GM21529 (cell line): Measurements from ENCODE around the gene TIMM50.

Experiments
- ATAC-seq: cut with Tn5 transposase; IDR thresholded peaks from one replicate; pipeline ENCODE4 v1.9.1; 2021; ENCODE audit not compliant: unreplicated experiment

Gene TIMM50

DNA sequence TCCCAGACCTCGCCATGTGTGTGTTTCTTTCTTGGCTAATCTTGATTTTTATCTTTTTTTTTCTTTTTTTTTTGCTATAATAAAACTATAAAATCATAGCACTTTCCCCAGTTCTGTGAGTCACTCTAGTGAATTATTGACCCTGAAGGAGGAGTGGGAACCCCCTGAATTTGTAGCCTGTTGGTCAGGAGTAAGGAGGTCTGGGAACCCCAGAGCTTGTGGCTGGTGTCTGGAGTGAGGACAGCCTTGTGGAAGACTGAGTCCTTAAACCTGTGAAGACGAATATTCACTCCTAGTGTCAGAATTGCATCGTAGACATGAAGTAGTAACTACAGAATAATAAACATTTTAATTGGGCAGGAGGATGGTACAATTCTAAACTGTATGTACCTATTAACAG is 44.6 kb downstream of the TIMM50 start:
- no peak for ATAC-seq

DNA sequence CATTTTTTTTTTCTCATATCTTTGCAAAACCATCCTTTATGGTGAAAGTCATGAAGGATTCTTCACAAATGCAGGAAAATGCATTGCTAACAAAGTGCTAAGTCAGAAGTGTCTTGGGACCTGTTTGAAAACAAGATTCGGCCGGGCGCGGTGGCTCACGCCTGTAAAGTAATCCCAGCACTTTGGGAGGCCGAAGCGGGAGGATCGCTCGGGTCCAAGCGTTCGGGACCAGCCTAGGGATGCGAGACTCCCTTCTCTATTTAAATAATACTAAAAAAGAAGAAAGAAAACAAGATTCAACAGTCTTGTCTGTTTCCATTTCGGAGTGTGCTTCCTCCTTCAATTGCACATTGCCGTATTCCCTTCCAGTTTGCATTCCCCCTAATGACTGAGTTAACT is 51.2 kb downstream of the TIMM50 start:
- no peak for ATAC-seq

DNA sequence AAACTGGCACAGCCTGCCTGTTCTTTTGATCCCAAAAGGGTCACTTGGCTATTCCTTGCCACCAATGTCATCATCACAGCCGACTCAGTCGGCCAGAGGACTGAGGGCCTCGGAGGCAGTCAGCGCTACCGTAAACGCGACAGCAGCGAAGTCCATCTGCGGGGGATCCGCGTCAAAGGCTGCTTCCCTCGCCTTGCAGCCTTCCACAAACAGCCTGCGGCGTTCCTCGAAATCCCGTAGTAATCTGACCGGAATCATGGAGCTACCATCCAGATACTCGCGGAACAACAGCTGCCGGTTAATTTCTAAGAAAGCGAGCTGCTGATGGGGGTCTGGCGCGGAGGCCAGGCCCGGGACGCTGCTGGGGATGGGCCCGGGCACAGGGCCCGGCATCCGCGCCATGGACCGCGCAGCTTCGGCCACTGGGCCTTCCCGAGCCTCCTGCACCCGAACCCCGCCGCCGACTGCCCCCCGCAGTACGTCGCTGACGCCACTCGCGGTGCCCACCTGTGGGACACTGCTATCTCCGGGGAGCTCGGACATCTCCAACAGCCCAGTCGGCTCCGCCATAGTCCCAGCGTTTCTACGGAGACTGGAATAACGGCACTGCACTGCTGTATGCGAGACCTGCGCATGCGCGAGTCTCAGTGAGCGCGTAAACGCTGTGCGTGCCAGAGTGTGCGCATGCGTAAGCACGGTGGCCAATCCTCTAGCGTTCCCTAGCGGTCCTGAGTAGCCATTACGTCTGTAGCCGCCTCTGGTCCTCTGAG is 51.8 kb downstream of the TIMM50 start, which contains the start of gene EID2B:
Gene EID2B (minus strand): TSS at position 620 of the 770 bp plus-strand sequence. CDS start 50 bp downstream, at position 570.
- ATAC-seq: peak; percentile 87

DNA sequence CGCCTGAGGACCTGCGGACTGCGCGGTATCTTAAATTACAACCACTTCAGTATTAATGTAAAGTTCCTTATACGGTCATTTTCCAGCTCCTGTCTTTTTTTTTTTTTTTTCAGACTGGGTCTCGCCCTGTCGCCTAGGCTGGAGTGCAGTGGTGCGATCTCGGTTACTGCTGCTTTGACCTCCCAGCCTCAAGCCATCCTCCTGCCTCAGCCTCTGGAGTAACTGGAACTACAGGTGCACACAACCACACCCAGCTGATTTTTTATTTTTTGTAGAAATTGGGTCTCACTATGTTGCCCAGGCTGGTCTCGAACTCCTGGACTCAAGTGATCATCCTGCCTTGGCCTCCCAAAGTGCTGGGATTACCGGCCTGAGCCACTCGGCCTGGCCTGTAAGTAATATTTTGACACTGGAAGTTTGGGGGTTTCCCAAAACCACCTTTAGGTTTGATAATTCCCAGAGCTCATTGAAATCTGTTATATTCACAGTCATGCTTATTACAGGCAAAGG is 52.4 kb downstream of the TIMM50 start:
- peak; percentile 5 for ATAC-seq

DNA sequence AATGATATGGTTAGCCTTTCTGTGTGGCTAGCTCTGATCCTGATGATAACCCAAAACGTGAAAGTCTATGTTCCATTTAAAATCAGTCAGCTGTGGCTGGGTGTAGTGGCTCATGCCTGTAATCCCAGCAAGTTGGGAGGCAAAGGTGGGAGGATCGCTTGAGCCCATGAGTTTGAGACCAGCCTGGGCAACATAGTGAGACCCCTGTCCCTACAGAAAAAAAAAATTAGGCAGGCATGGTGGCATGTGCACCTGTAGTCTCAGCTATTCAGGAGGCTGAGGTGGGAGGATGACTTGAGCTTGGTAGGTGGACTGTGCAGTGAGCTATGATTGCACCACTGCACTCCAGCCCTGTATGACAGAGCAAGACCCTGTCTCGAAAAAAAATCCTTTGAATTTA is 53.2 kb downstream of the TIMM50 start:
- ATAC-seq: no peak

DNA sequence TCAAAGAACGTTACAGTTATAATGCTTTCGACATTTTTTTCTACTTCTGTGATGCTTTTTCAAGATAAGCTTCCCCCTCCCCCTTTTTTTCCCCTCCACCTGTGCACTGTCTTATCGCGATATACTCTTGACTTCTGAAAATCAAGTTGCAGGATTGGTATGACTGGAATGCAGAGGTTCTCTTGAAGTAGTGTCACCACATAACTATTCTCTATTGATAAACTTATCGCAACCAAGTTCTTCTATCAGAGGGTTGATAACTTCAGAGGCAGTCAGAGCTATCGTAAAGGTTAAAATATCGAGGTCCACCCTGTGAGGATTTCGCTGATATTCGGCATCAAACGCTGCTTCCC is 58.5 kb downstream of the TIMM50 start:
- no peak for ATAC-seq

DNA sequence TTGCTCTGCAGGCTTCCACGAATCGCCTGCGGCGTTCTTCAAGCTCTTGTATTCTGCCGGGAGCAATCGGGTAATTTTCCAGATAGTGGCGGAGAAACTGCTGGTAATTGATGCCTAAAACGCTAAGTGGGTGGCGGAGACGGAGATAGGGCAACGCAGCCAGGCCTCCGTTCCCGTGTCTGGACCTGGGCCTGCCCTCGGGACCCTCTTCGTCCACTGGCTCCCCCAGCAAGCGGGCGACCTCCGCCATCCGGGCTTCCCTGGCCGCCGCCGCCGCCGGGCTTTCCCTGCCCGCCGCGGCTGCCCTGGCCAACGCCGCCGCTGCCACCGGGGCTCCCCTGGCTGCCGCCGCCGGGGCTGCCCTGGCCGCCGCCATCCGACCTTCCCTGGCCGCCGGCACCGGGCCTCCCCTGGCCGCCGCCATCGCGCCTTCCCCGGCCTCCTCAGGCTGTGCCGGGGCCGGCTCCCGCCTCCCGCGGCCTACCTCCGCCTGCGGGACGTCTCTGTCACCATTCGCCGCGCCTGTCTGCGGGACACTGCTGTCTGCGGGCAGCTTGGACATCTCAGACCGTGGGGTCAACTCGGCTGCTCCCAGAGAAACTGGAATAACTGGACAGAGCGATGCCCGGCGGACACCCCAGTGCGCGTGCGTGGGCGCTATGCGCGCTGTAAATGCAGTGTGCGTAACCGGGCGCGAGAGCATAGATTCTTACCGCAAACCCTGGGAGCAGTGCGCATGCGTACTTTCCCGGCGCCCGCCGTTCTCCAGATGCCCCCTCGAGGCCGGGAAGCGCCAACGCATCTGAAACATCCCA is 59.1 kb downstream of the TIMM50 start, which contains the start of gene EID2:
Gene EID2 (minus strand): TSS at position 644 of the 815 bp plus-strand sequence. CDS start 82 bp downstream, at position 562.
- ATAC-seq: peak; percentile 79

DNA sequence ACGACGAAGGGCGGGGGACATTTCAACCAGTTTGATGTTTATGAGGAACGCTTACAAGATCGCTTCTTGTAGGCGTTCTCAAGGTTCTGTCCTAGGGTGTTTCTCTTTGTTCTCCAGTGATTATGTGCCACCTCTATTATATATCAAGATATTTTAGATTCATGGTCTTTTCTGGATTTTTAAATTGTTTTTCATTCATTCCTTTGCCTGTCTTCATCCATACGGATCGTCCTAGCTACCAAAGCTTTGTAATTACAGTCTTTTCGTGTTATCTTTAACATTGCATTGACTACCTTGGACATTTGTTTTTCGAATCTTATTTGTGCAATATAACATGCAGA is 59.7 kb downstream of the TIMM50 start:
- no peak for ATAC-seq
